SK-MEL-5 (cell line): ENCODE data around the gene SGMS1. TPM values are rescaled to one million over a fixed set of nuclear protein-coding genes. Genes with fewer than 3 reads are reported as not detected.

ENCODE experiments used
- DNase-seq: peaks from one replicate; pipeline ENCODE4 v3.0.0-alpha.2; 2016; ENCODE audit warnings: low read depth, low spot score
- in situ Hi-C: cut with HindIII; loops from 2 replicates; pipeline ENCODE4 v1.10.0; 2016; ENCODE audit warnings: low sequenced_read_pairs, high pct_unique_total_duplicates, low pct_unique_long_range_greater_than_20kb
- total RNA-seq: library from RNA; depleted of rRNA; stranded (reverse); fragments of >200 nt; shearing (Covaris generic); gene quantifications from 2 replicates; pipeline ENCODE4 v1.2.3, GENCODE V29; 2014

SGMS1 gene
- total RNA-seq, 1 experiment from 2014 or later: 5.8 TPM

DNA sequence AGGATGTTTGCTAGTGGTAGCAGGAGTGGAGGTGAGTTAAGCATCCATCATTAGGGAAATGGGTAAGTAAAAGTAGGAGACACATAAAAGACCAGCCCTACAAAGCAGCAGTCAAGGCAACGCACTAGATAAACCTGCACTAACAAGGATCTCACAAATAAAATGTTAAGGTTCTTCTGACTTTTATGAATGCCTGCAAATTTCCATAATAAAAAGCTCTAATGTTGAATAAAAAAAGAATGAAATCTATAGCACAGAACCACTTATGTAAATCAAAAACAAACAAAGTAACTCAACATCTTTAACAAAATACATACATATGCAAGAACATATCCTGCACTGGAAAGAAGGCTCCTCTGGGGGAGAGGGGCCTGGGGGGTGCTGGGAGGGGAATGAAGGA, 4.6 kb downstream of the SGMS1 start:
- in situ Hi-C loops: no loop called here
- no peak for DNase-seq

DNA sequence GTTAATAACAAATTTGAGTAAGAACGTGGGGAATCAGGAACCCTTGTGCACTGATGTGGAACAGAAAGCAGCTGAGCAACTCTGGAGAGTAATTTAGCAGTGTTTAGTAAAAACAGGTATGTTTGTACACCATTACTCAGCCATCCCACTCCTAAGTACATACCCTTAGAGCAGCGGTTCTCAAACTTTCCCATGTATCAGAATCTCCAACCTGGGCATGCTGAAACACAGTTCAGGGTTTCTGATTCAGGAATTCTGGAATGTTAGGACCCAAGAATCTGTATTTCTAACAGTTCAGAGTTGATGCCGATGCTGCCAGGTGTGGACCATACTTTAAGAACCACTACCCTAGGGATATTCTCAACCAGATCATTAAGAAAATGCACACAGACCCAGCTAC, 5.1 kb downstream of the SGMS1 start:
- DNase-seq: no peak
- in situ Hi-C loops: no loop called here

DNA sequence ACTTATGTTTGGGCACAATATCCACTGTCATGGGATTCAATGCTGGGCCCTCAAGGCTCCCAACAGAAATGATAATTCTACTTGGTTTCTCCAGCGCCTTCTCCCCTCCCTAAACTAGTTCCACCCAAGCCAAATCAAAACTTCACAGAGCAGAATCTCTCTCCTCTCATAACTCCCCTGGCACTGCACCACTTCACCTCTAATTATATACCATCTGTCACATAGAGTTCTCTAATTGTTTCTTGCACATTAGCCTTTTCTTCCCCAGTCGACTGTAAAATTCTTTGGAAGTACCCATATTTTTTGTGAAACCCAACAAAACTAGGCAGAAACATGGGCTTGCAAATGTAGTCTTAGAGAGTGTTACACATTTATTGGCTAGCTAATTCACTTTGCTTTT, 8.1 kb downstream of the SGMS1 start:
- DNase-seq: no peak
- in situ Hi-C loops: no loop called here

DNA sequence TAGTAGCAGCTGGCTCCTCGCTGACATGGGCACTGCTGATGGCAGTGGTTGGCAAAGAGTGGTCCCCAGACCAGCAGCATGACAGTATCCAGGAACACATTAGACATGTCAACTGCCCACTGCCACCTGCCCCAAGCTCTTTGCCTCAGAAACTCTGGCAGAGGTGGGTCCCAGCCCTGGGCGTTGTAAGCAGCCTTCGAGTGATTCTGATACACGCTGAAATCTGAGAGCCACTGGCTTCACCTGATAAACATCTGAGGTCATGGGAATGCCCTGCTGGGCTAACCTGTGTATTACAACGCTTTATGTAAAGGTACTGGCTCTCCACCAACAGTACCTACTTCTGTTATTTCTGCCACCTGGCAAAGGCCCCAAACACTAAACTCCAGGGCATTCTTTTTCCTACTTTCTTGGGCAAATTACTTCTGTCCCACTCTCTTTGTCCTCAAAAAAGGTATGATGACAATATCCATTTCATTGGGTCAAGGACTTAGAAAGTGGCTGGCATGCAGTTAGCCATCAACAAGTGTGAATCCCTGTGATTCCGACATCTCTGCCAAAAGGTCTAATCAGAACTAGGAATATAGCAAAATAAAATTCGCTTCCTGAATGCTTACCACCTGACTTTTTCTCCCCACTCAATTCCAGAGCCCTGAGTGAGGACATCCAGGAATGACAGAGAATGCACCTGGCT, 9.2 kb downstream of the SGMS1 start:
- DNase-seq: no peak
- in situ Hi-C loops: no loop called here

DNA sequence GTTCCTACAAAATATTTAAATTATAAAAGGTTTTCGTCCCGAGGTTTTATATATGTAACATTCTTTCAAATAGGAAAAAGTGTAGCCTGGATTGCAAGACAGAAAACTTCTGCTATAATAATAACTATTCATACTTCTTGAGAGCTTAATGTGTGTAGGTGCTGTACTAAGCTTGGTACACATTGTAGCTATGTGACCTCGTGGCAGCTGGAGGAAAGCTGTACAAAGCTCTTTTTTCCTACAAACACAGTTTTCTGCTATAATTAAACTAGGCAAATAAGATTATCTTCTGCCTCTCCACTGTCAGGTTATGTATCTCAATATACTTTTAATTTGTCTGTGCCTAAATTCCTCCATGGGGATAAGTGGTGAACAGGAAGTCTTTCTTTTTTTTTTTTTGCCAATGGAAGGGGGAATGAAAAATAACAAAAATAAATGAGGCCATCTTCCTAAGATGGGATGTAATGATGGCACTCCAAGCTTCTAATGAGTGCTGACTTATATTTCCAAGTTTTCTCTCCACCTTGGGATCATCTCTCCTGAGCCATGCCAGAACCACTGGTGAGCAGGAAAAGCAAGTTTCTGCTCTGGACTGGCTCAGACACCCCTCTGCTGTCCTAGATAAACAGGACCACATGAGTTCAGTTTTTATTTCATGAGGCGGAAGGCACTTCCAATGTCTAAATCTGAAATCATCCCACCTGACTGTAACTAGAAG, 9.9 kb downstream of the SGMS1 start:
- in situ Hi-C loops: no loop called here
- no peak for DNase-seq

DNA sequence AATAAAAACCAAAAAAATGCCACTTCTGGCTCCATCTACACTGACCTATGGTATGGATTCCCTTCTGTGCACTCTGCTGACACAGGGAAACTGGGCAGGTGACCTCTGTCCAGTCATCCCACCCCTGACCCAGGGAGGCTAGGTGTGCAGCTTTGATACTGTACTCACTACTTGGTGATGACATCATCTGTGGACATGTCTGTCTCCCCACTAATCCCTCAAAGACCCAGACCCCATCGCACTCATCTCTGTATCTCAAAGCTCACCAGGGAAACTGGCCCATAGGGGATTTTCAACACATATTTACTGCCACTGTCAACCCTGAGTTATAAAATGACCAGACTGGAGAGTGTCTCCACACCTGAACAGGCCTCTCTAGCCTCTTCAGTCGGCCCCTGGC, 10.6 kb downstream of the SGMS1 start:
- in situ Hi-C loops: no loop called here
- DNase-seq: no peak

DNA sequence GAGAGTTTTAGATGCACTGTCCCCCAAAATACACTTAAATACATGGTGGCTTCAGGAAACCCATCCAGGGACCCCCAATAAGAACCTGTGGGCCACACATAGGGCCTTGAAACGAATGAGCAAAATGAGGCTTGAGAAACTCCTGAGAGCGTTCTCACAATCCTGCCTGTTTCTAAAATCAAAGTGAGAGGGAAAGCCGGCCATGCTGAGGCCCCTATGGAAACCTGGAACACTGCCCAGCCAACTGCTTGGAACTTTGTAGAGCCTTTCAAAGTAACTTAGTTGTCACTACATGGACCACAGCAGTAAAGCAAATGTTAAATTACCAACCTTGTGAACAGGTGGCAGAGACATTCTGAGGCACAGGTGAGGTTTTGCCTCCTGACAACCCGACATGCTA, 13.4 kb downstream of the SGMS1 start:
- in situ Hi-C loops: no loop called here
- DNase-seq: no peak

DNA sequence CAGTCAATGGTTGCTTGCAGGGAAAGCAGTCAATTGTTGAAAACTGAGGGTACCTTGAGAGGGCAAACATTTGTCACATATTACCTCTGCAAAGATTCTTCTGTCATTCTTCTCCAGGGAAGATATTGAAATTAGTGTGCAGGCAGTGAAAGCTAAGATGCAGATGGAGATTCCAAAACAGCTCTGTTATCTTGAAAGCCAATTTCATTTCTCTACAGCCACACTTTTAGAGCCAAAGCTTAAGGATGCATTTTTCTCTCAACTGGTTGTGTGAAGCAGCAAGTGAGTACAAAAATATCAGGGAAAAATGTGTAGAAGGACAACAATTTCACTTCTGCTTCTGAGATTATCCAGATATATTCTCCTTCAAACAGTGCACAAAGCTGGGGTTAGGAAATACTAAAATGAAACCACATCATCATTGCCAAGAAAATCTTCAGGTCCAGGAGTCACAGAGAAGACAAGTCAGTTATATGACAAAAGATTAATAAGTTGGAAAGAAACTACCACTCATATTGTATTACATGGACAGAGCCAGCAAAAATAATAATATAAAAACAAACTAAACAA, 16.3 kb downstream of the SGMS1 start:
- no peak for DNase-seq
- in situ Hi-C loops: no loop called here

DNA sequence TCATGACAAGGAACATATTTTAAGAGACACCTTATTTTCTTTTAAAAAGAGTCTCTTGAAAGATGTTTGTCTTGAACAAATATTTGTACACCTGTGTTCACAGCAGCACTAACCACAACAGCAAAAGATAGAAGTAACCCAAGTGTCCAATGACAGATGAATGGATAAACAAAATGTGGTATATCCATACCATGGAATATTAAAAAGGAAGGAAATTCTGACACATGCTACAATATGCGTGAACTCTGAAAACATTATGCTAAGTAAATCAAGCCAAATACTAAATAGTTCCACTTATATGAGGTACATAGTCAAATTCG, 17.8 kb downstream of the SGMS1 start:
- DNase-seq: no peak
- in situ Hi-C loops: no loop called here

DNA sequence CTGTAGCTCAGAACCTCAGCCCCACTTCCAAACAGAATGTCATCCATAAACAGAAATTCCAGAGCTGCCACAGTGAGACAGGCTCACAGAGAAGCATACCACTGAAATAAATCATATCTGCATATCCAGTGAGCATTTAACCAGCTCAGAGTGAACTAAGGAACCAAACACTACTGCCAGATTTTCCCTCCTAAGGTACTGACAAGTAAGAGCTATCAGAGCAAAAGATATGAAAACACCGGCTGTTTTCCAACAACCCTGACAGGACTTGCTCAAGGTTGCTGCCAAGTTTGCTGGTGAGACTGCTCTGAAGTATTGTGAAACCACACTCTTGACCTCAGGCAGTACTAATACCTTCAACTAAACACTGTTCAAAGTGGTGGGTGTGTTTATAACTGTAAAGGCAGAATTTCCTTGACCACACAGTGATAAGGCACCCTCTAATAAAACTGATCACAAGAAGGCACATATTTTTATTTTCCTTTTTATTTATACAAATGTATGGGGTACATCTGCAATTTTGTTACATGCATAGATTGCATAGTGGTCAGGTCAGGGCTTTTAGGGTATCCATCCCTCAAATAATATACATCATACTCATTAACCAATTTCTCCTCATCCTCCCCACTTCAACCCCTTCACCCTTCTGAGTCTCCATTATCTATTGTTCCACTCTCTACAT, 18.3 kb downstream of the SGMS1 start:
- in situ Hi-C loops: no loop called here
- DNase-seq: peak; percentile 16

DNA sequence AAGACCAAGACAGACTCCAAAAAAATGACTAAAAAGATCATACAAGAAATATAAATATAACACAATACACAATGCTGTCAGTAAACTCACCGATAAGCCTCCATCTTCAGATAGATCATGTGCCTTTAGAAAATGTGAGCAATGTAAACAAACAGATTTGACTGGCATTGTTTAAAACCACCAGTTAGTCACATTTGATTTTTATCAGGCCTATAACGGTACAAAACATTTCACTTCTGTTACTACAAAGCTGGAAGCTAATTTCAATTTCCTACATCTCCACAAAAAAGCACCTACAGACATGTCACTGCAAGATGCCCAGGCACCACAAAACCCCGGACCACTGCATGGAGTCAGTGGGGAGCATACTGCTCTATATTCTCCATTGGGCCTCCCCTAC, 18.9 kb downstream of the SGMS1 start:
- in situ Hi-C loops: no loop called here
- DNase-seq: no peak

DNA sequence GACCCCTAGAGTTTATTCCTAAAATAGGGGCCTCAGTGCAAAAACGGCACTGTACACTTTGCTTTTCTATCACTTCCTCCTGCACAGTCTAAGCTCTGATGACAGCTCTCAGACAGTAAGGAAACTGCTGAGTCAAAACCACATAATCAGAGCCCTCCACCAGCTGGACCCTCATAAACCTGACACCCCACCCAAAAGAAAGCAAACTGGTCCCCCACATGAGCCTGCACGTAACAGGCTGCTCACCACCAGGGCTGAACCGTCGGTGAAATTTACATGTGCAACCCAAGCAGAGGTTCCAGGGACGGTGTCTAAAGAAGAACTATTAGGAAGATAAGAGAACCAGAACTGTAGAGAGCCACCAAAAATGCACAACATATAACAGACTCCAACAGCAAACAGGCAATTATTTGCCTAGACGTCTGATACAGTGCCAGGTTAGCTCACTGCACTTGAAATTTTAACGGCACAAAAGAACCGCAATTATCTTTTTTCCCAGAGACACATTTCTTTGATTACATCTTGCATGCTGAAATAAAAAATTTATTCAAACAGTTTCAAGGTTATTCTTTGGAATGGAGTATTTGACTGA, 19.6 kb downstream of the SGMS1 start:
- in situ Hi-C loops: no loop called here

DNA sequence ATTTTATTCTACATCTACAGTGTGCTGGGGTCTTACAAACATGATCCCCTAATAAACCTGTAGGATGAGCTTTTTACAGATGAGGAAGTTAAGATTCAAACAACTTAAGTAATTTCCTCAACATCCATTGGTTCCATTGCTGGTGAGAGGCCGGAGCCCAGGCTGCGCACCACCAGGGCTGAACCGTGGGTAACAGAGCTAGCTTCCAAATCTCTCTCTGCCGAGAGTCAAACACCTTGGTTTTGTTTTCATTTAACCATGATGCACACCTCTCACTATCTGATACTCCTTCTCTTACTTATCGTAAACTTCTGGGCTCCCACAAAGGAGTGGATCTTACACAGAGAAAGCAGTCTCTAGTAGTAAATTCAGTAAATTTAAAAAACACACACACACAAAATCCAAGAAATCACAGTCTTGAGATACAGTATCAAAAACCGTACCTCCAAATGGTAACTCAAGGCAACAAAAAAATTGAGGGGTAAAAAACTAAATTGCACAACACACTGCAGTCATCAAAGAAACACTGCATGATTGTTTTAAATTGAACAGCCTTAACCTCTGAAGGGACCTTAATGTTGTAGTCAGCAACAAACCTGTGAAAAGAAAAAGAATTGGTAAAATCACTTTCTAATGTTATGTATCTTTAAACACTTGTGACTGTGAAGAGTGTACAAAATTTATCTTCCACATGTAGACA, 20.5 kb downstream of the SGMS1 start:
- in situ Hi-C loops: no loop called here

More for the DNA sequence above, 19.6 kb downstream of the SGMS1 start:
- DNase-seq: no peak

DNA sequence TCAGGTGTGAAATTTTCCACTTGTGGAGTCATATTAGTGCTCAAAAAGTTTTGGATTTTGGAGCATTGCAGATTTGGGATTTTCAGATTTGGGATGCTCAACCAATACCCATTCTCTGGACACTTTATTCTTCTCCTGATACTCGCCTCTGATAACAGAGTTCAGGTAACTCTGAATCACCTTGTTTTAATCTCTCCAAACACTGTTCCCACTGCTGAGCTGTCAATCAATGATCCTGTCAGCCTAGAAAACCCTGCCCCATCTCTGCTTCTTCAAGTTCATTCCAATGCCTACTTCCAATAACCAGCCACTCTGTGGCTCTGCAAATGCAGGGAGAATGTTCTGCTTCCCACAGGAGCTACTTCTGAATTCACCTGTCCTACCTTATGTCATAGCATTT, 21.8 kb downstream of the SGMS1 start:
- in situ Hi-C loops: no loop called here
- DNase-seq: no peak

More for the DNA sequence above, 20.5 kb downstream of the SGMS1 start:
- DNase-seq: no peak

DNA sequence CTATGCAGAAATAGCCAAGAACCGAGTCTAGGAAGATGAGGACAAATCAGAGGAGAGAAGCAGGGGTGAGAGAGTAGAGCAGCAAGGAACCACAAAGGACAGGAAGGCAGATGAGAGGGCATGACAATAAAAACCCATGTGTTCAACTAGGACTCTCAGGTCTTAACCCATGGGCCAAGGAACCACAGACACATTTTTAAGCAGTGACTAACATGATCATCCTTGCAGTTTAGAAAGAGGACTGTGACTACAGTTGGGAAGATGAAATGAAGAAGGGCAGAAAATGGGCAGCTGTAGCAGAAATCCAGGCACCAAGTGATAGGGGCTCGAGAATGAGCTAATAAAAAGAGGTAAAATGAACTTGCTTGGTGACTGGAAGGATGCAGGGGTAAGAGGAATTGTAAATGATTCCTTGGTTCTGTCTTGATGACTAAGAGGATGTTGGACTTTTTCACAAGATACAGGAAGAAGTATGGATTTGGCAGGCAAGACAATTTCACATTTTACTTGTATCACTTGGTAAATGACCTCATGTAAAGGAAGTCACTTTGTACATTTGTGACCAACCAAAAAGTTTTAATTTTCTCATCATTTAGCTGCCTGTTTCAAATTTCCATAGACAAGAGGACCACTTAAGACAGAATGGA, 22.8 kb downstream of the SGMS1 start:
- in situ Hi-C loops: no loop called here
- DNase-seq: no peak

DNA sequence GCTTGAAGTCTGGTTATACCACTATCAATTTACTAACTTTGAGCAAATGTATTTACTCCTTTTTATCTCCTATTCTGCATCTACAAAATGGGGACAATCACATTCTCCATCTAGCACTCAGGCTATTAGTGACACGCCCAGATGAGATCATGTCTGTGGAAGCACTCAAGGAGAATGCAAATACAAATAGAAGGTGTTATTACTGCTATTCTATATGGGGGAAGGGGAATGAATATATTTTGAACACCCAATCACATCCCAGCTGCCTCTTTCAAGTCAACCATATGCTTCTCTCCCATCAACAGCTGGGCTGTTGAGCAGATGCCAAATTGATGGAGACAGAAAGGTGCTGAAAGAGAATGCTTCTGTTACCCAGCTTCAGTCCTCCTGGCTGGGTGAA, 23.5 kb downstream of the SGMS1 start:
- DNase-seq: no peak
- in situ Hi-C loops: no loop called here

DNA sequence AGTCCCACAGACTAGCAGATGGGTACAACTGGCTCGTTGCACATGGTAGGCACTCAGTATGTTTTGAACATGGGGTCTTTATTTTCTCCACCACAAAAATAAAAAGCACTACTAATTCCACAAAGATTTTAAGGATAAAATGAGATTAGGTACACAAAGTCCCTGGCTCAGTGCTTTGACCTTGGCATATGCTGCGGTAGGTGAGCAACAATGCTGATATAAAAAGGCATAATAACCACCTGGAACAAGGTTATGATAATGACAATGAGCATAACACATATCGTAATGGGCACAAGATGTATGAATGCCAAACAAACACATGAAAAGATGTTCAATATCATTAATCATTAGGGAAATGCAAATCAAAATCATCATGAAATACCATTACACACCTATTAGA, 26.9 kb downstream of the SGMS1 start:
- in situ Hi-C loops: no loop called here
- DNase-seq: no peak
